Choroid plexus epithelial cell (primary cell): Measurements from ENCODE around the gene LINC01488.

Experiments used
- DNase-seq: peaks from one replicate; pipeline ENCODE4 v3.0.0-alpha.2; 2010; ENCODE audit warnings: low read depth
- H3K4me3 ChIP-seq: 2 replicates; pipeline ENCODE4 v1.5.1; 2011; ENCODE audit warnings: low read depth, mild to moderate bottlenecking, control low read depth, low read length, moderate library complexity
- CTCF ChIP-seq: conservative IDR thresholded peaks from 2 replicates; pipeline ENCODE4 v1.5.1; 2011; ENCODE audit warnings: low read depth, mild to moderate bottlenecking, control low read depth, inconsistent platforms, low read length, moderate library complexity

LINC01488 gene

DNA sequence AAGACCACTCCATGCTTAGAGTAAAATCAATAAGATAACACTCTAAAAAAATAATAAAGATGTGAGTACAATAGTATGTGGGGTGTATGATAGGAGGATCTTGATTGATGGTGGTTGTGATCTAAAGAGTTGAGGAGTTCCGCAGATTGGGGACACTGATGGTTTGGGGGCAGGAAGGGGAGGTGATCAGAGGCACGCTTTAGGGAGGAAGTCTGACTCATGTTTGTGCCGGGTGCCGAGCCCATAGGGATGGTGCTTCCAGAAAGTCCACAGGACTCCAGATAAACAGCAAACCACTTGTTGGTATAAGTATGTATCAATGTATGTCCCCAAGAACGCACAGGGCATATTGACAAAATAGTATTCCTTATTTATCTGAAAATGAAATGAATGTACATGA, 27.5 kb downstream of the LINC01488 start:
- DNase-seq = no peak
- no peak for TF ChIP-seq CTCF
- H3K4me3 ChIP-seq = no peak overlapping the region

GRCh38 chr11:69509381-69509780, 27.9 kb downstream of the LINC01488 start:
- no peak for DNase-seq
- H3K4me3 ChIP-seq = no peak overlapping the region
- no peak for TF ChIP-seq CTCF

DNA sequence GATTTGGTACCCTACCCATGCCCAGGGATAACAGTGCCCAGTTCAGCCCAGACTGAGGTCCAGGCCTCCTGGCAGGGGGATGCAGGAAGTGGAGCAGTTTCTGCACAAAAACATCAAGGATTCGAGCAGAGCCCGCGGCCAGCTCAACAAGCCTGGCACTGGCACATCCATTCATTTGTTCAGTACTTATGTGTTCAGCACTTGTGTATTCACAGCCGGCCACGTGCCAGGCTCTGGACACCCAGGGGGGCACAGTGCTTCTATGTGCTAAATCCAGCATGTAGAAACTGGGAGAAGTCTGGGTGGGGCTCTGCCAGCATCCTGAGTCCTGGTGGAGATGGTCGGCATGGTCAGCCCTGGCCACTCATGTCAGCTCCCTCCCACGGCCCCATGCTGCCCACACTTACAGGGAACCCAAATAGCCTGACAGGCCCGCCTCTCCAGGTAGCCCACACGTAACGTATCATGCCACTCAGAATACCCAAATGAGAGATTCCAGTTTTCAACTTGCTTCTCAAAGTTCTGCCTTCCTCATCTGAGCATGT, 28.5 kb downstream of the LINC01488 start:
- no peak overlapping the region for H3K4me3 ChIP-seq
- no peak for TF ChIP-seq CTCF
- DNase-seq = no peak

DNA sequence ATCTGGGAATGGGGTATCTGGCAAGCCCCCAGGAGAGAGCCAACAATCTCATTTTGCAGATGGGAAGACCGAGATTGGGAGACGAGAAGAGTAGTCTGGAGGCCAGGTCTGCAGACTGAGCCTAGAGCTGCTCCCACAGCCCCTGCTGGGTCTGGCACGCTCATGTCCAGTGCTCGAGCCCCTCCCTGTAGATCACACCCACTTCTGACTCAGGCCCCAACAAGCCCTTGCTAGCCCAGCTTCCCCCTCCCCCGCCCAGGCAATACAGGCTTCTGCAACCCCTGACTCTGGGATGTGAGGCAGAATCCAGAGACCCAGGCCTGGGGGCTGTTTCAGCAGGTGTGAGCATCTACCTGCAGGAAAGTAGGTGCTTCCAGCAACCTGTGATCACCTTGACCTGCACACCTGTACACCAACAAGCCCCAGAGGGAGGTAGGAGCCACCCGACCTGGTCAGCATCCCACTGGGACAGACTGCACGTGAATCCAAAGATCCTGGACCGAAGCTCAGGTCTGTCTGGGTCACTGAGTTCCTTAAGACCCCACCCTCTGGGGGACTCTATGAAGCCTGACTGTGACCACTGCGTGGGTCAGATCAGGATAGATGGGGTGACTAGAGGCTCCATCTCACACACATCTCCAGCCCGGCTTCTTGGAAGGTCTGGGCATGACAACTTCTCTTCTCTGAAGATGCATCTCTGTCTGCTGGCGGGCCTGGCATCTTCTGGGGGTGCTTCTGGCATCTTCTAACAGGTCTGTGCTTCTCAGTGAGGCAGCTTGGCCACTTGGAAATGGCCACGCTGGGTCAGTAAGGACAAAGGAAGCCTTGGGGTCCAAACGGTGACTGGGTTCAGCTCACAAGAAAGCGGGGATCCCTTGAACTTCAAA, 29.3 kb downstream of the LINC01488 start:
- H3K4me3 ChIP-seq = no peak overlapping the region
- DNase-seq = peak; percentile 80
- TF ChIP-seq CTCF = no peak

DNA sequence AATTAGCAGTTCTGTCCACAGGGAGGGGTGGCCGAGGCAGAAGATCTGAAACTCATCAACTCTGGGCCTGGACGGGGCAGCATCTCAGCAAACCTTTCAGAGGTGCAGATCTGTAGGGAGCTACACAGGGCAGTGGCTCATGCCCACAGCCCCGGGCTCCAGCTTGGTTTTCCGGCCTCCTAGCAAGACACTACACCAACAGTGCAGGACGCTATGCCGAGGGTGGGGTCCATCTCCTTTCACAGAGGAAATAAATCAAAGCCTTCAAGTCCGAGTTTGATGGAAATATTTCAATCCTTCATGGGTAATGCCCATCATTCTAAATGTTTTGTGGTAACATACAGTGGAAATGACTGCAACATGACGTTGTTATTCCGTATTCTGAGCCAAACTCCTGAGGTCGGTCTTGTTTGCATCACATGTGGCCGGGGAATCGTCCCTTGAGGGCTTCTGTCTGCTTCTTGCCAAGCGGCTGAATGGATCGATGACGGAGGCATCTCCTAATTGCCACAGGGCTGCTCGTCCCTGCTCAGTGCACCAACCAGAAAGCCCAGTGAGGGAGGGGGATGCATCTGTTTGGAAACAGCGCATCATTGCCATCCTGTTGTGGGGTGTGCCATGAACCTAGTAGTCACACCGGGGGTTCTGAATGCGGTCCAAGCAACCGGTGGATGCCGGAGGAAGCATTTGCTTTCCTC, 30.0 kb downstream of the LINC01488 start:
- H3K4me3 ChIP-seq = no peak overlapping the region
- no peak for TF ChIP-seq CTCF
- DNase-seq = peak; percentile 13

- DNase-seq = no peak
- no peak overlapping the region for H3K4me3 ChIP-seq
- TF ChIP-seq CTCF = no peak
Measured at GRCh38 chr11:69512136-69512535, 30.7 kb downstream of the LINC01488 start.
